Gastrocnemius medialis (tissue), 4 donors: ENCODE data around the gene SLC16A7. TPM values are rescaled to one million over a fixed set of nuclear protein-coding genes. Genes with fewer than 3 reads are reported as not detected.
A peak's percentile ranks its signal among the peaks of the same experiment; 100 is the strongest.

Experiments used
- ATAC-seq, 2 donors: fragments of 150-250 bp; one replicate each; pipeline ENCODE4 v1.9.1; 2016
- DNase-seq, 2 donors: peaks; one replicate each; pipeline ENCODE4 v3.0.0-alpha.2; 2019
- H3K27ac ChIP-seq, 4 donors: fragments of 200-600 bp; sonication (generic); 1 replicate in 1 of 4; 2 replicates in 3 of 4; pipeline ENCODE4 v1.5.1; 2016 to 2018; ENCODE audit warnings: mild to moderate bottlenecking in 2 of 4, moderate library complexity in 1 of 4
- H3K27me3 ChIP-seq, 3 donors: fragments of 200-600 bp; sonication (generic) in 2 of 3; 1 replicate in 1 of 3; 2 replicates in 2 of 3; pipeline versions ENCODE4 v1.5.1 to v1.6.0; 2016 to 2019; ENCODE audit warnings: mild to moderate bottlenecking in 1 of 3, moderate library complexity in 1 of 3
- H3K36me3 ChIP-seq, 2 donors: fragments of 200-600 bp; sonication (generic) in 1 of 2; one replicate each; pipeline ENCODE4 v1.5.1; 2017 to 2018
- H3K4me1 ChIP-seq, 2 donors: fragments of 200-600 bp; sonication (generic) in 1 of 2; one replicate each; pipeline ENCODE4 v1.5.1; 2016 to 2017; ENCODE audit warnings: mild to moderate bottlenecking in 2 of 2
- H3K4me3 ChIP-seq, 4 donors: fragments of 200-600 bp; sonication (generic) in 3 of 4; 1 replicate in 1 of 4; 2 replicates in 3 of 4; pipeline ENCODE4 v1.5.1; 2016 to 2019; ENCODE audit warnings: mild to moderate bottlenecking in 2 of 4
- H3K9me3 ChIP-seq, 3 donors: fragments of 200-600 bp; sonication (generic) in 2 of 3; 1 replicate in 1 of 3; 2 replicates in 2 of 3; pipeline ENCODE4 v1.5.1; 2016 to 2019
- CTCF ChIP-seq, 5 experiments: fragments of 450-650 bp in 3 of 5; fragments of 200-600 bp in 2 of 5; sonication (generic) in 2 of 5; IDR thresholded peaks in 4 of 5; conservative IDR thresholded peaks in 1 of 5; 1 replicate in 4 of 5; 2 replicates in 1 of 5; pipeline ENCODE4 v1.5.1; 2016 to 2019; ENCODE audit warnings: antibody characterized with exemption in 5 of 5, mild to moderate bottlenecking in 3 of 5, moderate library complexity in 3 of 5
- POLR2A ChIP-seq, 2 donors: fragments of 450-650 bp; IDR thresholded peaks; one replicate each; pipeline ENCODE4 v1.6.1; 2017; ENCODE audit warnings: antibody characterized with exemption in 2 of 2, mild to moderate bottlenecking in 2 of 2, moderate library complexity in 2 of 2
- in situ Hi-C, 4 donors: fragments of 200-750 bp; cut with MboI; loops; one replicate each; pipeline versions ENCODE4 v1.15.0 to v1.8.0; 2017; ENCODE audit warnings: low sequenced_read_pairs in 4 of 4
- intact Hi-C: fragments of 100-400 bp; cut with DNase I; formaldehyde crosslinking; loops from one replicate; pipeline ENCODE4 v1.15.1; 2023; ENCODE audit warnings: low total_unique reads
- total RNA-seq, 4 donors: library from RNA; depleted of rRNA; stranded (reverse); fragments of >200 nt; gene quantifications; one replicate each; pipeline versions ENCODE4 v1.1.0 to v1.2.3, GENCODE V29; 2016

SLC16A7 gene
- total RNA-seq, 4 donors from 2014 or later, result 3.8 to 10.3 (median 6.7) TPM

- Histone ChIP-seq H3K27me3 (no peaks in the 10 kb centered on the region), H3K4me1 (no peaks in the 10 kb centered on the region), H3K36me3 (no peaks in the 10 kb centered on the region), H3K4me3 (no peak overlapping the region), H3K27ac (no peak overlapping the region), H3K9me3 (no peaks in the 10 kb centered on the region)
- intact Hi-C loops, result no loop called here
- ATAC-seq (no peak), DNase-seq (no peak)
- TF ChIP-seq POLR2A (IDR thresholded peaks at IDR 0.05) (no peak), CTCF (IDR thresholded peaks at IDR 0.05 in 4 of 5, conservative IDR thresholded peaks at IDR 0.05 in 1 of 5) (no peak)
- in situ Hi-C loops, result no loop called here
Measured at GRCh38 chr12:59627582-59627981, 31.8 kb downstream of the SLC16A7 start.

GRCh38 chr12:59629890-59630289, 34.1 kb downstream of the SLC16A7 start:
- intact Hi-C loops, result no loop called here
- Histone ChIP-seq H3K27me3 (no peaks in the 10 kb centered on the region), H3K9me3 (no peaks in the 10 kb centered on the region), H3K4me1 (no peaks in the 10 kb centered on the region), H3K27ac (no peak overlapping the region), H3K36me3 (no peaks in the 10 kb centered on the region), H3K4me3 (no peak overlapping the region)
- in situ Hi-C loops, result no loop called here
- ATAC-seq, result no peak
- no peak for DNase-seq
- TF ChIP-seq CTCF (IDR thresholded peaks at IDR 0.05 in 4 of 5, conservative IDR thresholded peaks at IDR 0.05 in 1 of 5), result no peak
- TF ChIP-seq POLR2A (IDR thresholded peaks at IDR 0.05), result no peak

GRCh38 chr12:59632408-59632807, 36.6 kb downstream of the SLC16A7 start:
- Histone ChIP-seq H3K9me3 (no peaks in the 10 kb centered on the region), H3K27ac (no peak overlapping the region), H3K4me3 (no peak overlapping the region), H3K36me3 (no peaks in the 10 kb centered on the region), H3K27me3 (no peaks in the 10 kb centered on the region), H3K4me1 (no peaks in the 10 kb centered on the region)
- DNase-seq (peak; percentile 13 to 56), ATAC-seq (peak; percentile 50 to 75)
- no peak for TF ChIP-seq CTCF (IDR thresholded peaks at IDR 0.05 in 4 of 5, conservative IDR thresholded peaks at IDR 0.05 in 1 of 5)
- no peak for TF ChIP-seq POLR2A (IDR thresholded peaks at IDR 0.05)
- in situ Hi-C loops (no loop called here), intact Hi-C loops (no loop called here)

GRCh38 chr12:59634254-59634653, 38.4 kb downstream of the SLC16A7 start:
- no peak overlapping the region for H3K27ac ChIP-seq
- no peaks in the 10 kb centered on the region for H3K4me1 ChIP-seq
- H3K27me3 ChIP-seq, result no peaks in the 10 kb centered on the region
- intact Hi-C loops (no loop called here), in situ Hi-C loops (no loop called here)
- no peak for ATAC-seq
- TF ChIP-seq CTCF (IDR thresholded peaks at IDR 0.05 in 4 of 5, conservative IDR thresholded peaks at IDR 0.05 in 1 of 5), result no peak
- TF ChIP-seq POLR2A (IDR thresholded peaks at IDR 0.05), result no peak
- no peak overlapping the region for H3K4me3 ChIP-seq
- H3K36me3 ChIP-seq, result no peaks in the 10 kb centered on the region
- H3K9me3 ChIP-seq, result no peaks in the 10 kb centered on the region
- no peak for DNase-seq

GRCh38 chr12:59636945-59637691, 41.3 kb downstream of the SLC16A7 start:
- H3K27ac ChIP-seq, result no peak overlapping the region
- ATAC-seq (no peak), DNase-seq (no peak)
- in situ Hi-C loops (no loop called here), intact Hi-C loops (no loop called here)
- TF ChIP-seq POLR2A (IDR thresholded peaks at IDR 0.05), result no peak
- no peak for TF ChIP-seq CTCF (IDR thresholded peaks at IDR 0.05 in 4 of 5, conservative IDR thresholded peaks at IDR 0.05 in 1 of 5)
- H3K9me3 ChIP-seq, result no peaks in the 10 kb centered on the region
- H3K36me3 ChIP-seq, result no peaks in the 10 kb centered on the region
- H3K4me1 ChIP-seq, result no peaks in the 10 kb centered on the region
- no peaks in the 10 kb centered on the region for H3K27me3 ChIP-seq
- no peak overlapping the region for H3K4me3 ChIP-seq
